NB4 (cell line): Measurements from ENCODE around the gene JOSD1.

ENCODE experiments used
- MYC ChIP-seq: IDR thresholded peaks from 2 replicates; pipeline ENCODE4 v1.6.1; 2011; ENCODE audit warnings: low read depth, low read length
- POLR2A ChIP-seq: IDR thresholded peaks from 2 replicates; pipeline ENCODE4 v1.6.1; 2011; ENCODE audit warnings: mild to moderate bottlenecking; ENCODE audit not compliant: insufficient read length; ENCODE audit errors: extremely low read depth
- TF ChIP-seq, protein P1 (sequence below): IDR thresholded peaks from one replicate; pipeline ENCODE4 v1.5.1; 2012; ENCODE audit warnings: low read depth, low read length

DNA sequence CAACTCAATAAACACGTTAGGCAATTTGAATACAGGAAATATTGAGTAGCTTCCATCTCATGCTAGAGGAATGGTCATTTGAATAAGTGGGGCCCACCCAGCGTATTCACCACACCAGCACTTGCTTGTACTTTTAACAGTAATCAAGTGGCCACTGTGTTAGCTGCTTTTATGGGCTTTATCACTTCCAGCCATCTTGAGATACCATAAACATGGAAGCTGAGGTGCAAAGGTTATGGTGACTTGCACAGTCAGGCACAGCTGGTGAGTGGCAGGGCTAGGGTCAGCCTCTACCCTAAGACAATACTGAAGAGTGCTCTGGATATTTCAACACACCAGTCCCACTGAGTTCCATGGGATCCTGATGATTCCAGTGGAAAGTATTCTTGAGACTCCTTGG lies 6.7 kb downstream of the JOSD1 start:
- TF ChIP-seq, protein P1, sequence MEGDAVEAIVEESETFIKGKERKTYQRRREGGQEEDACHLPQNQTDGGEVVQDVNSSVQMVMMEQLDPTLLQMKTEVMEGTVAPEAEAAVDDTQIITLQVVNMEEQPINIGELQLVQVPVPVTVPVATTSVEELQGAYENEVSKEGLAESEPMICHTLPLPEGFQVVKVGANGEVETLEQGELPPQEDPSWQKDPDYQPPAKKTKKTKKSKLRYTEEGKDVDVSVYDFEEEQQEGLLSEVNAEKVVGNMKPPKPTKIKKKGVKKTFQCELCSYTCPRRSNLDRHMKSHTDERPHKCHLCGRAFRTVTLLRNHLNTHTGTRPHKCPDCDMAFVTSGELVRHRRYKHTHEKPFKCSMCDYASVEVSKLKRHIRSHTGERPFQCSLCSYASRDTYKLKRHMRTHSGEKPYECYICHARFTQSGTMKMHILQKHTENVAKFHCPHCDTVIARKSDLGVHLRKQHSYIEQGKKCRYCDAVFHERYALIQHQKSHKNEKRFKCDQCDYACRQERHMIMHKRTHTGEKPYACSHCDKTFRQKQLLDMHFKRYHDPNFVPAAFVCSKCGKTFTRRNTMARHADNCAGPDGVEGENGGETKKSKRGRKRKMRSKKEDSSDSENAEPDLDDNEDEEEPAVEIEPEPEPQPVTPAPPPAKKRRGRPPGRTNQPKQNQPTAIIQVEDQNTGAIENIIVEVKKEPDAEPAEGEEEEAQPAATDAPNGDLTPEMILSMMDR = no peak
- TF ChIP-seq MYC (no peak), POLR2A (no peak)
